D721Med (cell line): Measurements from ENCODE around the gene PAX7.

ENCODE experiments used
- DNase-seq: peaks from one replicate; pipeline ENCODE4 v3.0.0; 2011; ENCODE audit warnings: low spot score; ENCODE audit not compliant: insufficient read length
- FAIRE-seq: peaks from 2 replicates; lab custom pipeline; 2011; peaks lifted over from hg19 to GRCh38; lab: Jason Lieb, UNC
- CTCF ChIP-seq: IDR thresholded peaks from 2 replicates; pipeline ENCODE4 v1.5.1; 2012; ENCODE audit warnings: mild to moderate bottlenecking, control low read depth; ENCODE audit not compliant: insufficient read depth; ENCODE audit errors: missing control alignments

Gene PAX7

GRCh38 chr1:18653367-18653766, 22.7 kb downstream of the PAX7 start:
- FAIRE-seq, result no peak
- DNase-seq, result no peak
- TF ChIP-seq CTCF, result no peak

DNA sequence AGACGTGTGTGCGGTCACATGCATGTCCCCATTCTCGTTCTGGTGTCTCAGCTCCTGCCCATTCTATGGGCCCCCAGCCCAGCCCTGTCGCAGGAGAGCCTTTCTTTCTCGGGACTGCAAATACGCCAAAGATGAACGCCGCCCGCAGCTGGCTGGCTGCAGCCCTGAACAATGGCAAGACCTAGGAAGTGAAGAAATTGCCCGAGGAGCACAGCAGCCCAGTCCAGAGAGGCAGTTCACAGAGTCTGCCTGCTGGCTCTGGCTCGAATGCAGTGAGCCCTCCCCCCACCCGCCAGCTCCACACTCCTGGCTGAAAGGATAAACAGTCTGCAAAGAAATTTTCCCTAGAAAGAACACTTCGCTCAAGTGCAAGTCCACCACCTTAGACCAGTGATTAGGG, 23.3 kb downstream of the PAX7 start:
- no peak for FAIRE-seq
- no peak for TF ChIP-seq CTCF
- no peak for DNase-seq

DNA sequence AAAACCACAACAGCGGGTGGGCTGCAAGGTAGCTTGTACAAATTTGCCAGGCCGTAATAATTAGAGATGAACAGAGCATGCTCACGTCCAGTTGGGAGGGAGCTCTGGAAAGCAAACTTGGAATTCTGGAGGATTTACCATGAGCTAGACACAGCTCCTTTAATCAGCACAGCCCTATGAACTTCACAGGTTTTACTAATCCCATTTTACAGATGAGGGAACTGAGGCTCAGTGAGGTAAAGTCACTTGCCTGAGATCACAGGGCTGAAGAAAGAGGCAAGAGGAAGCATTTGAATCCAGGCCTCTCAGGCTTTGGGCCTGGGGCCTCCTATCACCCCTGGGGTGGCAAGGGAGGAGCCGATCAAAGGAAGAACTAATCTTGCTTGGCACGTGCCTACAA, 24.0 kb downstream of the PAX7 start:
- no peak for TF ChIP-seq CTCF
- no peak for DNase-seq
- FAIRE-seq, result no peak

- DNase-seq, result no peak
- no peak for FAIRE-seq
- TF ChIP-seq CTCF, result no peak
Observed at GRCh38 chr1:18657506-18658201, 27.0 kb downstream of the PAX7 start.

DNA sequence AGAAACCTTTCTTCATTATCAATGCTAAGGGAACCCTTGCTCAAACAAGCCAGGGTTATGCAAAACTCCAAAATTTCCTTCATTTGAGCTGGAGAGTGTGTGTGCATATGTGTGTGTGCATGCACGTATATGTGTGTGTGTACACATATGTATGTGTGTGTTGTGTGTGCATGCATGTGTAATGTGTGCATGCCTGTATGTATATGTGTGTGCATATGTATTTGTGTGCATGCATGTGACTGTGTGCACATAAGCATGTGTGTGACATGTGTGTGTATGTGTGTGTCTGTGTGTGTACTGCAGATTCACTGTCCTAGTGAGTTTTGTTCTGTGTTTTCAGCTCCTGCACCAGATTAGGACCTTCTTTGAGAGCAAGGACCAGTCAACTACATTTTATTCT, 28.2 kb downstream of the PAX7 start:
- no peak for TF ChIP-seq CTCF
- FAIRE-seq, result no peak
- DNase-seq, result no peak

GRCh38 chr1:18661404-18662285, 31.0 kb downstream of the PAX7 start:
- DNase-seq, result no peak
- TF ChIP-seq CTCF, result no peak
- FAIRE-seq, result no peak

DNA sequence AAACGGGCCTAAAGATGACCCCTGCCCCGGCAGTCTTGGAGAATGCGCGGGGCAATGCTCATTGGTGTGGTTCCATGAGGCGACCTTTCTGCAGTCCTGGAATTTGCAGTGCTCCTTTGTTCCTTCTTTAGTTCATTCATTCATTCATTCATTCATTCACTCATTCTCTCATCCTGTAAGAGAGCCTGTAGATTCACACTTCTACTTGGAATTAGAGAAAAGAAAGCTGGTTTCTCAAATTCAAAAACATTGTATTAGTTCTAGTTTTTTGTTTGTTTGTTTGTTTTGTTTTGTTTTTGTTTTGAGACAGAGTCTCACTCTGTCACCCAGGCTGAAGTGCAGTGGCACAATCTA, 31.6 kb downstream of the PAX7 start:
- FAIRE-seq, result no peak
- no peak for DNase-seq
- no peak for TF ChIP-seq CTCF
